DMS 273 (cell line): ENCODE measurements around the gene ATP1A1.

ENCODE experiments used
- DNase-seq: peaks from one replicate; lab custom pipeline; 2025; ENCODE audit not compliant: unreplicated experiment; lab: John Stamatoyannopoulos, UW

Gene ATP1A1

GRCh38 chr1:116370181-116370580 lies 2.9 kb upstream of the ATP1A1 start:
- DNase-seq = no peak

GRCh38 chr1:116371752-116372151 lies 1.3 kb upstream of the ATP1A1 start:
- no peak for DNase-seq

GRCh38 chr1:116372191-116372590 lies 853 bp upstream of the ATP1A1 start:
- no peak for DNase-seq

- peak; percentile 87 for DNase-seq
Measured at GRCh38 chr1:116373431-116374352, 648 bp downstream of the ATP1A1 start.

GRCh38 chr1:116374353-116375147 lies 1.5 kb downstream of the ATP1A1 start:
- DNase-seq = peak; percentile 50

GRCh38 chr1:116375148-116375886 lies 2.3 kb downstream of the ATP1A1 start:
- DNase-seq = peak; percentile 63

GRCh38 chr1:116375887-116376728 lies 3.1 kb downstream of the ATP1A1 start:
- peak; percentile 72 for DNase-seq

- peak; percentile 48 for DNase-seq
Measured at GRCh38 chr1:116376729-116377086, 3.7 kb downstream of the ATP1A1 start.

- peak; percentile 74 for DNase-seq
Measured at GRCh38 chr1:116377541-116378529, 4.8 kb downstream of the ATP1A1 start.

GRCh38 chr1:116379057-116379630 lies 6.1 kb downstream of the ATP1A1 start:
- no peak for DNase-seq

GRCh38 chr1:116379674-116380498 lies 6.8 kb downstream of the ATP1A1 start:
- no peak for DNase-seq

- no peak for DNase-seq
Measured at GRCh38 chr1:116380499-116381242, 7.6 kb downstream of the ATP1A1 start.

GRCh38 chr1:116382321-116382720 lies 9.3 kb downstream of the ATP1A1 start:
- no peak for DNase-seq

- no peak for DNase-seq
Measured at GRCh38 chr1:116382857-116383483, 9.9 kb downstream of the ATP1A1 start.

- DNase-seq = no peak
Measured at GRCh38 chr1:116386042-116386441, 13.0 kb downstream of the ATP1A1 start.

GRCh38 chr1:116387551-116387950 lies 14.5 kb downstream of the ATP1A1 start:
- DNase-seq = no peak

GRCh38 chr1:116388122-116388521 lies 15.1 kb downstream of the ATP1A1 start:
- no peak for DNase-seq
